Testis (tissue), 3 donors: ENCODE results near the gene PRR5. TPM values are rescaled to one million over a fixed set of nuclear protein-coding genes. Genes with fewer than 3 reads are reported as not detected.

ENCODE experiments used
- DNase-seq: peaks from one replicate; pipeline ENCODE4 v3.0.0-alpha.2; 2019
- H3K27ac ChIP-seq, 2 donors: fragments of 200-600 bp; sonication (generic); one replicate each; pipeline ENCODE4 v1.5.1; 2019
- H3K27me3 ChIP-seq: fragments of 200-600 bp; sonication (generic); one replicate; pipeline ENCODE4 v1.5.1; 2019
- H3K36me3 ChIP-seq: fragments of 200-600 bp; sonication (generic); one replicate; pipeline ENCODE4 v1.5.1; 2017; ENCODE audit warnings: low read depth; ENCODE audit errors: missing control alignments
- H3K4me1 ChIP-seq: fragments of 200-600 bp; sonication (generic); one replicate; pipeline ENCODE4 v1.5.1; 2019
- H3K4me3 ChIP-seq, 2 donors: fragments of 200-600 bp; sonication (generic); one replicate each; pipeline ENCODE4 v1.5.1; 2017 to 2019
- H3K9me3 ChIP-seq: fragments of 200-600 bp; sonication (generic); one replicate; pipeline ENCODE4 v1.5.1; 2017
- POLR2A ChIP-seq: fragments of 450-650 bp; IDR thresholded peaks from one replicate; pipeline ENCODE4 v1.6.1; 2017; ENCODE audit warnings: antibody characterized with exemption, mild to moderate bottlenecking, moderate library complexity
- whole genome bisulfite sequencing, 2 donors: methylation state at CpG; one replicate each; pipeline ENCODE4 v1.1.5; 2018; 5-methylcytosine and 5-hydroxymethylcytosine counted together
- intact Hi-C: fragments of 100-400 bp; cut with DNase I; formaldehyde crosslinking; loops from one replicate; pipeline ENCODE4 v1.15.1; 2023; ENCODE audit warnings: low total_unique reads
- polyA plus RNA-seq: library from polyadenylated mRNA; stranded (reverse); fragments of 350-450 nt; fragmentation: Illumina TruSeq; extraction: RNeasy Lipid Tissue Mini Kit (QIAGEN cat#74804); gene quantifications from one replicate; pipeline ENCODE4 v1.2.3, GENCODE V29; 2014; ENCODE audit warnings: low read depth, low replicate concordance; ENCODE audit not compliant: insufficient read depth
- total RNA-seq, 2 donors: library from RNA; depleted of rRNA; stranded (reverse); fragments of >200 nt; gene quantifications; one replicate each; pipeline ENCODE4 v1.2.3, GENCODE V29; 2016
- TF ChIP-seq, protein P1 (sequence below), 3 experiments: fragments of 450-650 bp in 2 of 3; fragments of 200-600 bp in 1 of 3; sonication (generic) in 1 of 3; IDR thresholded peaks; one replicate each; pipeline ENCODE4 v1.5.1; 2016 to 2019; ENCODE audit warnings: antibody characterized with exemption in 3 of 3, mild to moderate bottlenecking in 2 of 3, moderate library complexity in 1 of 3

The PRR5 gene
- total and polyA plus RNA-seq, 3 donors from 2014 or later, result 20.2 to 50.4 (median 38.4) TPM

DNA sequence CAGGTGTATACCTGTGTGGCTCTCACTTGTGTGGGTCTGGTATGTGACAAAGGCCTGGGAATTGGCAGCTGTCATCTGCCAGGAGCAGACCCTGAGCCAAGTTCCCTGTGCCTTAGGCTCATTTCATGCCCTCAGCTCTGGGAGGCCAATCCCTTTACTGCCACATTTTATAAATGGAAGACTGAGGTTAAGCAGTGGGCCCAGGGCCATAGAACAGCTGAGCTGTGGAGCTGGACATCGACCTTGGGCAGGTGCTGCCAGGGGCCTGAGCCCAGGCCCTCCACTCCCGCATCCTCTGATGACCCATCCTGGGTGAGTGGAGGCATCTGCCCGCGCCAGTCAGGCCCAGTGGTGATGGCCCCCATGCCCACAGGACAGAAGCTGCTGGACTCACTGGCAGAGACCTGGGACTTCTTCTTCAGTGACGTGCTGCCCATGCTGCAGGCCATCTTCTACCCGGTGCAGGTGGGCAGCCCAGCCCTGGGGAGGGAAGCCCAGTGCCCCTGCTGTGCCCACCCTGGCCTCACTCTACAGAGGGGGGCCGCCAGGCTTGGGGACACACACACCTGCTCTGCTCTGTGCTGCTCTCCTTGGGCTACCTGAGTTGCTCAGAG is 29.5 kb downstream of the PRR5 start:
- Histone ChIP-seq H3K4me3 (no peak overlapping the region), H3K4me1 (peaks cover 6% of the 10 kb centered on the region), H3K27ac (no peak overlapping the region), H3K27me3 (no peaks in the 10 kb centered on the region), H3K9me3 (no peaks in the 10 kb centered on the region), H3K36me3 (no peaks in the 10 kb centered on the region)
- WGBS, 2 donors, result 79% methylated on average over 7 of the region's 7 CpGs; no CpG with 5 or more reads in 1 of the 2 donors
- DNase-seq, result no peak
- intact Hi-C loops, result no loop called here
- TF ChIP-seq, protein P1, sequence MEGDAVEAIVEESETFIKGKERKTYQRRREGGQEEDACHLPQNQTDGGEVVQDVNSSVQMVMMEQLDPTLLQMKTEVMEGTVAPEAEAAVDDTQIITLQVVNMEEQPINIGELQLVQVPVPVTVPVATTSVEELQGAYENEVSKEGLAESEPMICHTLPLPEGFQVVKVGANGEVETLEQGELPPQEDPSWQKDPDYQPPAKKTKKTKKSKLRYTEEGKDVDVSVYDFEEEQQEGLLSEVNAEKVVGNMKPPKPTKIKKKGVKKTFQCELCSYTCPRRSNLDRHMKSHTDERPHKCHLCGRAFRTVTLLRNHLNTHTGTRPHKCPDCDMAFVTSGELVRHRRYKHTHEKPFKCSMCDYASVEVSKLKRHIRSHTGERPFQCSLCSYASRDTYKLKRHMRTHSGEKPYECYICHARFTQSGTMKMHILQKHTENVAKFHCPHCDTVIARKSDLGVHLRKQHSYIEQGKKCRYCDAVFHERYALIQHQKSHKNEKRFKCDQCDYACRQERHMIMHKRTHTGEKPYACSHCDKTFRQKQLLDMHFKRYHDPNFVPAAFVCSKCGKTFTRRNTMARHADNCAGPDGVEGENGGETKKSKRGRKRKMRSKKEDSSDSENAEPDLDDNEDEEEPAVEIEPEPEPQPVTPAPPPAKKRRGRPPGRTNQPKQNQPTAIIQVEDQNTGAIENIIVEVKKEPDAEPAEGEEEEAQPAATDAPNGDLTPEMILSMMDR (IDR thresholded peaks at IDR 0.05), result no peak
- no peak for TF ChIP-seq POLR2A

DNA sequence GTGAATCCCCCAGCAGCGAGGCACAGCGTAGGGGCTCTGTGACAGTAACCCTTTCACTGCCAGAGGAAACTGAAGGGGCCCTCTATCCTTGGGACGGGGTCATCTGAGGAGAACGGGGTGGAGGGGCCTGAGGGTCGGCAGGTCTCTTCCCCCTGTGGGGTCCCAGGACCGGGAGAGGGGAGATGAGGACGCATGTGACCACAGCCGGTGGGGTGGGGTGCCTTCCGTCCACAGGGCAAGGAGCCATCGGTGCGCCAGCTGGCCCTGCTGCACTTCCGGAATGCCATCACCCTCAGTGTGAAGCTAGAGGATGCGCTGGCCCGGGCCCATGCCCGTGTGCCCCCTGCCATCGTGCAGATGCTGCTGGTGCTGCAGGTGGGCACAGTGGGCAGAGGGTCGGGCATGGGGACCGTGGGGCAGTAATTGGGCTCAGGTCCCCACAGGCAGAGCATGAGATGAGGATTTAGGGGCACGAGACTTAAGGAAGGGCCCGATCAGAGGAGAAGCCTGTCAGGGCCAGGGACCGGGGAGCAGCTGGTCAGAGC is 30.1 kb downstream of the PRR5 start:
- Histone ChIP-seq H3K9me3 (no peaks in the 10 kb centered on the region), H3K27me3 (no peaks in the 10 kb centered on the region), H3K27ac (no peak overlapping the region), H3K4me1 (peaks cover 6% of the 10 kb centered on the region), H3K4me3 (no peak overlapping the region), H3K36me3 (no peaks in the 10 kb centered on the region)
- no peak for DNase-seq
- intact Hi-C loops, result no loop called here
- TF ChIP-seq, protein P1 (IDR thresholded peaks at IDR 0.05), result no peak
- 87 to 90% methylated on average over 9 to 10 of the region's 21 CpGs for WGBS, 2 donors

DNA sequence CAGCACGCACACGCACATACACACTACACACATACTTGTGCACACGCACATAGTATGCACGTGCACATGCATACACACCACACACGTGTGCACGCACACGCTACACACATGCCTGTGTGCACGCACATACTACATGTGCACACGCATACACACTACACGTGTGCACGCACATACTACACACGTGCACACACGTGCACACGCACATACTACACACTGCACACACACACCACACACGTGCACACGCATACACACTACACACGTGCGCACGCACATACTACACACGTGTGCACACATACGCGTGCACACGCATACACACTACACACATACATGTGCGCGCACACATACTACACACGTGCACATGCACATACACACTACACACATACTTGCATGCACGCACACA is 30.7 kb downstream of the PRR5 start:
- Histone ChIP-seq H3K27ac (no peak overlapping the region), H3K27me3 (no peaks in the 10 kb centered on the region), H3K4me3 (no peak overlapping the region), H3K36me3 (no peaks in the 10 kb centered on the region), H3K9me3 (no peaks in the 10 kb centered on the region), H3K4me1 (peaks cover 6% of the 10 kb centered on the region)
- no peak for TF ChIP-seq POLR2A
- TF ChIP-seq, protein P1 (IDR thresholded peaks at IDR 0.05), result no peak
- no peak for DNase-seq
- WGBS, 2 donors, result 86 to 88% methylated on average over 25 to 27 of the region's 27 CpGs
- intact Hi-C loops, result no loop called here

DNA sequence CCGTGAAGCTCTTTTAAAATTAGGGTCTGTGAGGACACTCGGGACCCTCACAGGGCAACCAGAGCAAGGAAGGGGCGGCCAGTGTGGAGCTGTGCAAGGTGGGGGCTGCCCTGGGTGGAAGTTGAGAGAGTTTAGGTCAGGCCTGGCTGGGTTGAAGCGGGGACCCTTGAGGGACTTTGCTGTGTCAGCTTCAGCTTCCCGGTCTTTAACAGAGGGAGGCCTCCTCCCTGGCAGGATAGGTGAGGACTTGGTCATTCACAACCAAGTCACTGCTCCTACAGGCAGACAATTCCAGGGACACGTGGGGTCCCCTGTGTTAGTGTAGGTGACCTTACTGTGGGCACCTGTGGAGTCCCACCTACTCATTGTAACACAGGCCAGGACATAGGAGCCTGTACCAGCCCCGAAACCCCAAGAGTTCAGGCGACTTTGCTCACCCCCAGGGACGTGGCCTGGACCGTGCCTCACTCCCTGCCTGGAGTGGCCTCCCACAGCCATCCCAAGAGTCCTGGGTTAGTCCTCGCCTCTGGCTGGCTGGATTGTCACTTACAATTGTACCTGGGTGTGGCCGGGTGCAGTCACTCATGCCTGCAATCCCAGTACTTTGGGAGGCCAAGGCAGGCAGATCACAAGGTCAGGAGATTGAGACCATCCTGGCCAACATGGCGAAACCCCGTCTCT is 31.6 kb downstream of the PRR5 start:
- H3K27ac ChIP-seq, result no peak overlapping the region
- H3K4me3 ChIP-seq, result no peak overlapping the region
- TF ChIP-seq, protein P1 (IDR thresholded peaks at IDR 0.05), result no peak
- no peak for TF ChIP-seq POLR2A
- no peaks in the 10 kb centered on the region for H3K9me3 ChIP-seq
- intact Hi-C loops, result no loop called here
- peaks cover 6% of the 10 kb centered on the region for H3K4me1 ChIP-seq
- 91 to 100% methylated on average over 7 to 14 of the region's 14 CpGs for WGBS, 2 donors
- DNase-seq, result no peak
- H3K36me3 ChIP-seq, result no peaks in the 10 kb centered on the region
- no peaks in the 10 kb centered on the region for H3K27me3 ChIP-seq
